Measurements from ENCODE around the gene LMTK2.

DNA sequence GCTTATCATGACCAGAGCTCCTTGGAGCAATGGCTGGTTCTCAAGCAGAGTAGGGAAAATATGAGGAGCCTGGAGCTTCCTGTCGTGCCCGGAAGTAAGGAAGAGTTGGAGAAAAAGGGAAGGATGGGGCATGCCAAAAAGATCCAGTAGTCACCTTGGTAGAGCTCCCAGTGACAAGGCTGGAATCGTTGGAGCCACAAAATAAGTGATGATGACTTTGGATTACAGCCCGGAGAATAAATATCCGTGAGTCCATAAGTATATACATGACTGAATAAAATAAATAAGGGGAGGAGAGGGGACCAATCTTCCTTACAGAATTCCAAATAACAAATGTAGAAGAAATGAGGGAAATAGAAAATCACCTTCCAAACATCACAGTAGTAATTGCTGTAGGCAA is 29.3 kb downstream of the LMTK2 start:
- TF ChIP-seq POLR2A (IDR thresholded peaks at IDR 0.05): no peak
- TF ChIP-seq, protein P1, sequence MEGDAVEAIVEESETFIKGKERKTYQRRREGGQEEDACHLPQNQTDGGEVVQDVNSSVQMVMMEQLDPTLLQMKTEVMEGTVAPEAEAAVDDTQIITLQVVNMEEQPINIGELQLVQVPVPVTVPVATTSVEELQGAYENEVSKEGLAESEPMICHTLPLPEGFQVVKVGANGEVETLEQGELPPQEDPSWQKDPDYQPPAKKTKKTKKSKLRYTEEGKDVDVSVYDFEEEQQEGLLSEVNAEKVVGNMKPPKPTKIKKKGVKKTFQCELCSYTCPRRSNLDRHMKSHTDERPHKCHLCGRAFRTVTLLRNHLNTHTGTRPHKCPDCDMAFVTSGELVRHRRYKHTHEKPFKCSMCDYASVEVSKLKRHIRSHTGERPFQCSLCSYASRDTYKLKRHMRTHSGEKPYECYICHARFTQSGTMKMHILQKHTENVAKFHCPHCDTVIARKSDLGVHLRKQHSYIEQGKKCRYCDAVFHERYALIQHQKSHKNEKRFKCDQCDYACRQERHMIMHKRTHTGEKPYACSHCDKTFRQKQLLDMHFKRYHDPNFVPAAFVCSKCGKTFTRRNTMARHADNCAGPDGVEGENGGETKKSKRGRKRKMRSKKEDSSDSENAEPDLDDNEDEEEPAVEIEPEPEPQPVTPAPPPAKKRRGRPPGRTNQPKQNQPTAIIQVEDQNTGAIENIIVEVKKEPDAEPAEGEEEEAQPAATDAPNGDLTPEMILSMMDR (IDR thresholded peaks at IDR 0.05 in 8 of 11, conservative IDR thresholded peaks at IDR 0.05 in 3 of 11): no peak
- no peak for TF ChIP-seq POLR2AphosphoS5 (IDR thresholded peaks at IDR 0.05)
